NCI-H524 treated with DMSO at 0.1 percent for 48 hours (cell line): ENCODE measurements around the gene KANSL1.
A peak's percentile ranks its signal among the peaks of the same experiment; 100 is the strongest.

Source experiments
- DNase-seq: peaks from one replicate; lab custom pipeline; 2025; lab: John Stamatoyannopoulos, UW

The KANSL1 gene

DNA sequence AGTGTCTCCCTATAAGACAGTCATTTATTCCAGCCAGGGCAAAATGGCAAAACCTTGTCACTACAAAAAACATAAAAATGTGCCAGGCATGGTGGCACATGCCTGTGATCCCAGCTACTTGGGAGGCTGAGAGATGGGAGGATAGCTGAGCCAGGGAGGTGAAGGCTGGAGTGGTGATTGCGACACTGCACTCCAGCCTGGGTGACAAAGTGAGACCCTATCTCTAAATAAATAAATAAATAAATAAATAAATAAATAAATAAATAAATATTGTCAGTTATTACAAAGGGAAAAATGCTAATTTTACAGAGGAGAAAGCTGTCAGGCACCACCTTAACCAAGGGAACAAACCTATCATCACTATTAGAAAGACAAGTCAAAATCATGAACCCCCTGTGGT lies 118.7 kb downstream of the KANSL1 start:
- no peak for DNase-seq

DNA sequence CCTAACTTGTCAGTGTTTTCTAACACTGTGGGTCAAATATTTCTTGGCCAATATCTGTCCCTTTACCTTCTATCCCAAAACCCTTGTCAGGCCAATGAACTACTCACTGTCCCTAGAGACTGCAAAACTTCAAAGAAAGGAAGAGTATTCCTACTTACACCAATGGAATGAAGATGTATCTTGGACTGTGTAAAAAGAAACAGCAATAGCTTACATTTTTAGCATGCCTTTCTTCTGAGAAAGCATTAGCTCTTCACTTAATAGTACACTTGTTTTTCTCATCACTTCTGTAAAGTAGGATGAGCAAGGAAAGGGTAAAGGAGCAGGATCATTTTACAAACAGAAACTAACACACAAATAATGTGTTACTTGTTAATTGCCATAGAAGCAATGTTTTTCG lies 120.2 kb downstream of the KANSL1 start:
- no peak for DNase-seq

DNA sequence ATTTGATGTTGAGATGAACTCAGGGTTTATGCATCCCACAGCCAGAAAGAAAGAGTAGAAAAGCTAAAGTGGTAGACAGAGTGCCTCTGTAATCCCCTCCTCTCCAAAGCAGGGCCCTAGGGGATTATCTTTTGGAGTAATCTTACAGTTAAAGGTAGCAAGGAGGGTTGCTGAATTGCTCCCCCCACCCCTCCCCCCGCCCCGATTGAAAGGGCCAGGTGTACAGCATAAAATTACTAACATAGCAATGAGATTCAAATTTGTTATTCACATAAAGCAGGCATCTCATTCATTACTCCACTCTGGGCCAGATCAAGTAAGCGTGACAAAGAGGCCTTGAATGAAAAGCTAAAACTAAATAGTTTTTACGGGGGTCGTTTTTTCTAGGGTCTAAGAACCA lies 121.4 kb downstream of the KANSL1 start:
- DNase-seq: peak; percentile 95

DNA sequence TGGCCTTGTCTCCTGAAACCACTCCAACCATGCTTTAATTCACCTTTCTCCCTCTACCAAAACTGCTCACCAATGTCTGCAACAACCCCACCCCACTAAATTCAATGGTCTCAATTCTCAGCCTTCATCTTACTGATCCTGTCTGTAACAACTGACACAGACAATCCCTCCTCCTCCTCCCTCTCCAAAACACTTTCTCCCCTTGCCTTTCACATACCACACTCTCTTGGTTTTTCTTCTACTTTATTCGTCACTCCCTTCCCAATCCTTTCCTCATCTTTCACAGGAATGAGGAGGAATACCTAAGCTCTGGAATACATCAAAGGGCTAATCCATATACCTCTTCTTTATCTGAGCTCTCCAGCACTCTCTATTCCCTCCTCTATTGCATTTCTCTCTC lies 128.8 kb downstream of the KANSL1 start:
- DNase-seq: no peak

DNA sequence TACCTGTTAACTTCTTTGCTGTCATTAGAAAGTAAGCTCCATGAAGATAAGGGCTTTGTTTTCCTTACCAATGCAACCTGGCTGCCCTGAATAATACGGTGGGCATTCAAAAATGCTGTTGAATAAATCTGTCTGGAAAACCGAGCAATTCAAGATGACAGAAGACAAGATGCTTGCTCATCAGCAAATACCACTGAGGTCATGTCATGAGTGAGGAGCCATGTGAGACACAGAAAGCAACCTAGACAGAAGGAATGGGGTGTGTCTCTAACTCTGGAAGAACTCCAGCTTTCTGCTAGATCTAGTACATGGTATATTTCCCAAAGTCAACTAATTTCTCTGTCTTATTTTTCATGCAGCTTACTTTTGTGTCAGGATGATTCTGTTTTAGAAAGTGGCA lies 130.0 kb downstream of the KANSL1 start:
- no peak for DNase-seq

DNA sequence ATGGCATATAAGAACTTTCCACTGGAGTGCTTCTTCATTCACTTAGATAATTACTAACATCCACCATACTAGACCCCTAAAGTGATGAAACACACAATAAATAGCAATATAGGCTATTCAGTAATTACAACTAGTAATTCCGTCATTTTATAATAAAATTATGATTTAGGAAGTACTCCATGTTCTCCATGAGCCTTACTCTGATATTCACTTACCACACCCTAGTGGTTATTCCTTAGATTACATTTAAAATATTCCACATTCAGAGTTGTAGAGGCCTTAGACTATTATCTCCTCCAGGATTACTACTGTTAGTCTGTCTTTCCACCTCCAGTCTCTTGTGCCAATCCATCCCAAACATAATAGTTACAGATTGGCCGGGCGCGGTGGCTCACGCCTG lies 131.8 kb downstream of the KANSL1 start:
- DNase-seq: no peak

DNA sequence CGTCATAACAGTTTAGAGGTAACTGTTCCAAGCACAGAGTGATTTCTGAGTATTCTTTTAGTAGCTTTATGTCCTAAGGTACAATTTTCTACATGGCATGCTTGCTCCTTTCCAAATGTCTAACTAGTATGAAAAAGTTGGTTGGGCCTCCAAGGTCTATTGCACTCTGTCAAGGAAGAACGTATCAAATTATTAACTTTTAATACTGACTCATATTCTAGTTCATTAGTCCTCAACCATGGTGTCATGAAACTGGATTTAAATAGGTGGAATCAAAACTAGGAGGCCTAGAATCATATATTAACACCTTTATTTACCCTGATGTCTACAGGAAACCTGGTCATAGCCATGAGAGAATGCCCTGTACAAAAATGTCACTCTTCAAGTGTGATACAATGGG lies 132.8 kb downstream of the KANSL1 start:
- no peak for DNase-seq

DNA sequence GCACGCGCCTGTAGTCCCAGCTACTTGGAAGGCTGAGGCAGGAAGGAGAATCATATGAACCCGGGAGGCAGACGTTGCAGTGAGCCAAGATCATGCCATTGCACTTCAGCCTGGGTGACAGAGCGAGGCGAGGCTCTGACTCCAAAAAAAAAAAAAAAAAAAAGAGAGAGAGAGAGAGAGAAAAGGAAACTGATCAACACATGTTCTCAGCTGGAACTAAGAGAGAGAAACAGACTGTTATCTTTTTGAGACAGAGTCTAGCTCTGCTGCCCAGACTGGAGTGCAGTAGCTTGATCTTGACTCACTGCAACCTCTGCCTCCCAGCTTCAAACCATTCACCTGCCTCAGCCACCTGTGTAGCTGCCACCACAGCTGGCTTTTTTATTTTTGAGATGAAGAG lies 133.7 kb downstream of the KANSL1 start:
- no peak for DNase-seq

DNA sequence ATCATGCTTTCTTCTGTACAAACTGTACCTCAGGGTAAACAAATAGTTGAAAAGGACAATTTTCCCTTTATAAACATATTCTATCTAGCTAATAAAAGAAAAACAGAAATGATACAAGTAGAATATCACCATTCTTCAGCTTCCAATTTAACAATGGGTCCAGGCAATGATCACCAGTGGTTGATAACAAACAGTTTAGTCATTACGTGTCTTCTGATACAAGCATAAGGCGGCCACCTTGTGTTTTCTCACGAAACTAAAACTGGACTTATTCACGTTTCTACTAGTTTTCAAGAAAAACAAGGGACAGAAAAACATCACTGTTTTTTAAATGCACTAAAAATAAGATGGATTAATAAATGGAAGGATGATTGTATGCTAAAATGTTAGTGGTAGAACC lies 135.9 kb downstream of the KANSL1 start:
- no peak for DNase-seq

DNA sequence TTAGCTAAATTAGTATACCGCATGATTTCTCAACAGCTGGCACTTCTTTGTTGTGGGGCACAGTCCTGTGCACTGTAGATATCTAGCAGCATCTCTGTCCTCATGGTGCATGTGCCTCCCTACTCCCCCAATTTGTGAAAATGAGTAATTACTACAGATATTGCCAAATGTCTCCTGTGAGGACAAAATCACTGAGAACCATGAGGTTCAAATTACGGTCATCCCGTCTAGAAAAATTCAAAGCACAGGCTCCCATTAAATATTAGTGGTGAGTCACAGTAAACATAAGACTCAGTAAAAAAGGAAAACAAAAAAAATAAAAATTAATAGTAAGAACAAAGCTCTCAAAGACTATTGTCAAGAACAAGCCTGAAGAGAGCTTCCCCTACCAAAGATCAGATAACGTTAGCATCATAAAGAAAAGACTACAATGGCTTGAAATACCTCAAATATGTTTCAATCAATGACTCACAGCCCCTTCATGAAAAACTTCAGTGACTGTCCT lies 136.4 kb downstream of the KANSL1 start:
- DNase-seq: no peak

DNA sequence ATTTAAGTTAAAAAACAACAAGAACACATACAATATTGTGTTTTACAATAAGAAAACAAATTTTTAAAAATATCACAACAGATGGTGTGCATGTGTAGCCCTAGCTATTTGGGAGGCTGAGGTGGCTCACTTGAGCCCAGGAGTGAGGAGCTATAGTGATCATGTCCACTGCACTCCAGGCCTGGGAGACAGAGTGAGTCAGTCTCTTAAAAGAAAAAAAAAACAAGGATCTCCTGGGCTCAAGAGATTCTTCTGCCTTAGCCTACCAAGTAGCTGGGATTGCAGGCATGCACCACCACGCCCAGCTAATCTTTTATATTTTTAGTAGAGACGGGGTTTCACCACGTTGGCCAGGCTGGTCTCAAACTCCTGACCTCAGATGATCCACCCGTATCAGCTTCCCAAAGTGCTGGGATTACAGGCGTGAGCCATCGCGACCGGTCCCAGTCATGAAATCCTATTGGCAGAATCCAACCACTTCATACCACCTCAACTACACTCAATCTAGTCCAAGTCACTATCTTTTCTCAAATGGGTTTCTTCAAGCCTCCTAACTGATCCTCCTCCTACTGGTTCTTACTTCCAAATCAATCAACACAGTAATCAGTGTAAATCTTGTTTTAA lies 139.2 kb downstream of the KANSL1 start:
- DNase-seq: no peak

DNA sequence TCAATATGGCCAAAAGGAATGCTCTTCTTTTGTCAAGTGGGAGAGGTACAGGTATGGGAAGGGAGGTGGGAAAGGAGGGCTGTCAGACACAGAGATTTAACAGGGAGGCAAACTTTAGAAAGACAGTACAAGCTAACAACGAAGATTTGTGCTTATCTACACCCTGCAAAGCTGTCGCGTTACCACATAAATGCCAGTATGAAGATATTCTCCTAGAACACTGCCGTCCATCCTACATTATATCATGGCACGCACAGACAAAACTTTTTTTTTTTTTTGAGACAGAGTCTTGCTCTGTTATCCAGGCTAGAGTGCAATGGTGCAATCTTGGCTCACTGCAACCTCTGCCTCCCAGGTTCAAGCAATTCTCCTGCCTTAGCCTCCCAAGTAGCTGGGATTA lies 143.6 kb downstream of the KANSL1 start:
- DNase-seq: no peak

DNA sequence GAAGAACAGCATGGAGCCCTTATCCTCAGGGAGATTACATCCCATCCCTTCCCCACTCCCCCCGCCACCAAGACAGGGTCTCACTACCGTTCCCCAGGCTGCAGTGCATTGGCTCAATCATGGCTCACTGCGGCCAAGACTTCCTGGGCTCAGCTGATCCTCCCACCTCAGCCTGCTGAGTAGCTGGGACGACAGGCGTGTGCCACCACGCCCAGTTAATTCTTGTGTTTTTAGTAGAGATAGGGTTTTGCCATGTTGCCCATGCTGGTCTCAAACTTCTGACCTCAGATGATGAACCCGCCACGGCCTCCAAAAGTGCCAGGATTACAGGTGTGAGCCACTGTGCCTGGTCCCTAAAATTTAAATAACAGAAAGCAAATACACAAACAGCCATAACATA lies 145.4 kb downstream of the KANSL1 start:
- no peak for DNase-seq

DNA sequence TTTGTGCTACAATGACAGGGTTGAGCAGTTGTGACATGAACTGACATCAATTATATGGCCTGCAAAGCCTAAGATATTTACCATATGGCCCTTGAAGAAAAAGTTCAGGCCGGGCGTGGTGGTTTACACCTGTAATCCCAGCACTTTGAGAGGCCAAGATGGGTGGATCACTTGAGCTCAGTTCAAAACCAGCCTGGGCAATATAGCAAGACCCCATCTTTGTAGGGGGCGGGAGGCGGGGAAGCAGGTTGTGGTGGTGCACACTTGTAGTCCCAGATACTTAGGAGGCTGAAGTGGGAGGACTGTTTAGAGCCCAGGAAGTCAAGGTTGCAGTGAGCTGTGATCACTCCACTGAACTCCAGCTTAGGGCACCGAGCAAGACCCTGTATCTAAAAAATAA lies 145.8 kb downstream of the KANSL1 start:
- DNase-seq: no peak

DNA sequence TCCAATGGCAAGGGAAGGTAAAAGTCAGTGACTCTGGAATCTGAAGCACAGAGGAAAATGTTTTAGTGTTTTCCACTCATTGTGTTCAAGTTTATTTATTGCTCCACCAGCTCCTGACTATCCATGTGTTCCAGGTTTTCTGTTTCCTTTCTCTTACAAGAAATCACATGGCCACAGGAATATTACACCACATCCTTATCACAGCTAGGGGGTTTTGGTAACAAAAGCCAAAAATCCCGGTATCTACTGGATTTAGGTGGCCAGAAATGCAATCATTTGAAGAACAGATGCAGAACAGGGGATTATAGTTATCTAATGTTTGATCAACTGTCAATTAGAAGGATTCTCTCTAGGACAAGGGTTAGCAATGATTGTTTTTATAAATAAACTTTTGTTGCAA lies 146.3 kb downstream of the KANSL1 start:
- no peak for DNase-seq

DNA sequence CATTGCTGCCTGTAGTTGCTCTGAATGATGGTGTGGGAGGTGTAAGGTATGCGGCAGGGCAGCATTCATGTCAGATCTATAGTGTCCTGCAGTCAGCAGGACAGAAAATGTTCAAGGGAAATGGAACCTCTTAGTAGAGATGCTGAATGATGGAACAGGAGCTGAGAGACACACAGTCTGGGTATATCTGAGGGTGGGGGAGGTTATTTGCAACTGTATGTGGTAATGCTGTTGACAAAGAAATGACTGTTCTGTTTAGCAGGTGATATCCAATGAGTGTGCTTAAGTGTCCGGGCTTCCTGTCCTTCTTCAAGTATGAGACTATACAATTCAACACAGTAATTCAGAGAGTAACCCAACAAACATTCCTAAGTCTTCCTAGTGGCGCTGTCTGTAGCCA lies 147.6 kb downstream of the KANSL1 start:
- no peak for DNase-seq

DNA sequence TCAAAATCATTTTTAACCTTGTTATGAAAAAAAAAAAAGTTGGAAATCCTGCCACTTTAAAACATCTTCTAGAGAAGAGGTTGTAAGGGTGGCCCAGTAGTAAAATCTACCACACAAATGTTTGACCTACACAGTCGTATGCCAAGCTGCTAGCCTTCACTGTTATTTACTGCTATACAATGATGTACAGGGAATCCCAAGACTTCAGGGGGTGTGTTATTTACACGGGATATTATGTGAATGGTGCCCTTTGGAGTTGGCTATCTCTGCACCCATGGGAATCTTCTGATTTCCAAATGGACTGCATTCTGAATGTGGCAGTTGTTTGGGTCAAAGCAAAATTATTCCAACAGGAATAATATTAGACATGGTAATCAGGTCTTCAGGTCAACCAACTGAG lies 148.2 kb downstream of the KANSL1 start:
- no peak for DNase-seq

DNA sequence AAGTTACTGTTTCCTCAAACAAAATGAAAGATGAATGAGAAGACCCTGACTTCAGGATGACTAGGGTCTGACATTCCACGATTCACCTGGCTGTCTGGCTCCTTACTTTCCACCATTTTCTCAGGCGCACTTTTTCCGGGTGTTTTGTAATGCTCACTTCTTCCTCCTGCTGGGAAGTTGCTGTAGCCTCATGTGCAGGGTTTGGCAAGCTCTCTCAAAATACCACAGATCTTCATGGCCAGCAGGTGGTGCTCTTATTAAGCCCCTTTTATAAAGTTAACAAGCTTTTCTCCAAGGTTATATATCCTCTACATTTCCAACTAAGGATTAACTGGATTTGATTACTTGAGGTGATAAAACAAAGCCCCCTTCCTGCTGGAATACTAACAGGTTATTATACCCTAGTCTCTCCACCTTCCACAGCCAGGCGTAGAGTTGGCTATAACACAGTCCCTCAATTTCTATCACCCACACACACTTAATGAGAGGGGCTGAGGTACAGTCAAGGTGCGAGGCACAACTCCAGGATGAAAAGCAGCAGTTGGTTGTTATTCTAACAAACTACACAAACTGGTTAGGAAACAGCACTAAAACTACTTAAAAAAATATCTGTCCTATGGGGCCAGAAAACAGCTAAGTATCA lies 148.8 kb downstream of the KANSL1 start:
- peak; percentile 82 for DNase-seq

DNA sequence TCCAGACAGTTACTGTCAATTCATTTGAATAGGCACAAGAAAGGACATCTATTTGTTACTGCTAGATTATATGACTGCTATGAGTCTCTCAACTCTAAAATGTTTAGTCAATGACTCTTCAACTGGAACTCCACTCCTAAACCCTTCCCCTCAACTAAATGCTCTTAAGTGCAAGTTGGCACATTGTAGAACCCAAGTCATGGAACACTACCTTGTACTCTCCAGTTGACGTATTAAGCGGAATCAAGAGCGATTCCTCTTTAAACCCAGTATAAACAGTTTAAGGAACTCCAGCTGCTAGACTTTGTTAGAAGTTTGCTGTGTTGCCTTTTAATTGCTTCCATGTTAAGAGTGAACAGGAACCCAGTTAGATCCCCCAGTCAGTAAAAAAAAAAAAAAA lies 149.6 kb downstream of the KANSL1 start:
- DNase-seq: no peak

DNA sequence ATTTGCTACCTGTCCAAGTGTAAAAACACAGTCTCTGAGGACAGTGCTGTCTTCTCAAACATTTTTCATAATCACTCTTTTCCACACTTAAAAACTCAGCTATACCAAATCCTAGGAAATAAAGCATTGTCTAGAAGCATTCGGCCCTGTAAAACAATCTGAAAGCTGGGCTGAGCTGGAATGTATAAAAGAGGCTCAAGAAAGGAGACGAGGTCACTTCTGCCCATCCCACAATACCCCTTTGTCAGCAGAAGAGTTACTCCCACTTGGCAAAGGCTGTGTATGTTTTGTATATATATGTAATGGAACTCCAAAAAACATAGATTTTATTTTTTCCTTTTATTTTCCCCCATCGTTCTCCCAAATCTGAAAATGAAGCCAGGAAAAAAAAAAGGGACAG lies 150.3 kb downstream of the KANSL1 start:
- DNase-seq: no peak

DNA sequence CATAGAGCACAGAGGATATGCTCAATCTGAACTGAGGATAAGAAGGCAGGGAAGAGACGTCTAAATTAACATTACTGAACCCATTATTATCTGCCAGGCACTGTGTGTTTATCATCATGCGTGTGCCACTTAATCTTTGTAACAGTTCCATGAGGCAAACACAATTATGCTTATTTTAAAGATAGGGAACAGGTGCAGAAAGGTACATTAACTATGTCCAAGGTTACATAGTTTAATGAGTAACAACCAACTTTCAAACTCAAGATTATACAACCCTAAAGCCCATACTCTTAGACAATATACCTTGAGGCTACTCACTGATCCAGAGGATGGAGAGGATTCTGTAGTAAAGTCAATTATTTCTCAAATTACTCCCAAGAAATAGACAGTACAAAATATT lies 151.0 kb downstream of the KANSL1 start:
- DNase-seq: no peak

DNA sequence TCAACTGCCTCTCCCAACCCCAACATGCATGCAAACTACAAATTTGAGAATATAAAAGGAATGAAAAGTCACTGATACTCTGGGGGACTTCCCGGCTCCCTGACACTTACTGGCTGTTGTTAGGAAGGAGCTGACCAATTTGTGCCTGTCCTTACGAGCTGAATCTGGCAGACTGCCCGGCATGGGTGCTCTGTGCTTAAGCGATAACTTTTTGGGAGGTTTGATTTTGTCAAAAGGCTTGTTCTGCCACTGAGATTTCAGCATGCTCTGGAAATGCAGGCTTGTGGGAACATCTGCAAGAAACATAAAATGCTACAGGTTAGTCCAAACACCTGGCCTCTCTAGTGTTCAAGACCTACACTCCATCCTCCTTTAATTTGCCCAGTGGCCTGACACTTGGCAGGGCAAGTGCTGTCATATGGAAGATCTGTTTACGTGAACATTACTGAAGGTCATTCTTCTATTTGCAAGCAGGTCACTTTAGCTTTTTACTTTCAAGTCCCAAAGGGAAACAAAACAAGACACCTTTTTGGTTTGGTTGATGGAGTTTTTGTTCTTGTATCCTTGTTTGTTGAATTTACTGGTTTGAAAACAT lies 153.5 kb downstream of the KANSL1 start:
- no peak for DNase-seq

DNA sequence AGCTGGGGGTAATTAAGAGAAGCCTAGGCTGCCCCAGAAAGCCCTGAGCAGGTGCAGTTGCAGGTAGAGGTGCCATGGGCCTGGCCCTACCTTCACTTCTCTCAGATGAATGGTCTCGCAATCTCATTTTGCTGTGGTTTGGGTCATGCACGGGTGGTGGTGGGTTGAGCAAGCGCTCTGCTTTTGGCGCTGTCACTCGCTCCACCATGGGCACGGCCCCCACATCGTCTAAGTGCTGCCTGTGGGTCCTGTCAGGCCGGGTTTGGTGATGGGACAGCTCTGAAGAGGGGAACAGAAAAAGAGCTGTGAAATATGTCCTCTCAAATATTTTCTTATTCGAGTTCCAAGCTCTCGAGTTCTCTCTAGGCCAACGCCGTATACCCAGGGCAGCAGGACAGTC lies 154.3 kb downstream of the KANSL1 start:
- DNase-seq: no peak

DNA sequence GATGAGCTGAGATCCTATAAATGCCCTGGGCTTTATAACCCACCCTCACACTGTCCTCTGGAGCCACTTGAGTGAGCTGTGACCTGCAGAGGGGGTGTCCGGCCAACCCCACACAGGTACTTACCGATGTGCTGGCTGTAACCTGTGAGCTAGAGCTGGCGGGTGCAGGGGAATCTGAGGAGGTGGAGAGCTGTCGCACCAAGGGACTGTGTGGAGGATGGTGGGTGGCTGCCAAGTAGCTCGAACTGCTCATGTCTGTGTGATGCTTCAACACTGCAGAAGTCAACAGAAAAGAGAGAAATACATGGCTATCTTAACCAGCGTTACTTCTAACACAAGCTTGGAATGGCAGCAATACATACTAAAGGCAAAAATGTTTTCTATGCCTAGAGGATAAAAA lies 154.8 kb downstream of the KANSL1 start:
- no peak for DNase-seq
